K562 (cell line): ENCODE results near the gene SYK. TPM values are rescaled to one million over a fixed set of nuclear protein-coding genes. Genes with fewer than 3 reads are reported as not detected.

Experiments
- ATAC-seq: fragments of 200-7000 bp; cut with Tn5 transposase; 3 replicates; pipeline ENCODE4 v1.9.1; 2020; ENCODE audit warnings: moderate library complexity
- BruUV-seq: library from RNA; stranded (reverse); fragments of 400-500 nt; replicated peaks from 2 replicates; lab custom pipeline; 2021; lab: Mats Ljungman, UMichigan
- CTCF ChIA-PET: fragments of 300-600 bp; formaldehyde crosslinking; extraction: SDS; loops from one replicate; lab custom pipeline; 2021; ENCODE audit warnings: low intra/inter-chr PET ratio; lab: Yijun Ruan, JAX
- POLR2A ChIA-PET: fragments of 300-600, 350-650 bp; sonication (Branson Sonifier 250); formaldehyde crosslinking; extraction: SDS; loops from one replicate; lab custom pipeline; 2021; ENCODE audit warnings: antibody characterized with exemption, inconsistent platforms; lab: Yijun Ruan, JAX
- DNase-seq, 4 experiments: peaks; one replicate each; pipeline versions ENCODE4 v3.0.0 to v3.0.0-alpha.2; 2011 to 2018; ENCODE audit warnings: low spot score in 3 of 4, mixed read lengths in 3 of 4; ENCODE audit errors: extremely low read depth in 1 of 4
- FAIRE-seq: peaks from 2 replicates; lab custom pipeline; 2011; peaks lifted over from hg19 to GRCh38; lab: Jason Lieb, UNC
- H2AFZ ChIP-seq: 2 replicates; pipeline ENCODE4 v1.6.0; 2011; ENCODE audit warnings: low read depth, low read length, control low read depth, inconsistent platforms
- H3K27ac ChIP-seq: fragments of 200-600 bp; 3 replicates; pipeline ENCODE4 v1.8.0; 2011; ENCODE audit warnings: low read depth, mild to moderate bottlenecking, control low read depth, inconsistent platforms, low read length, moderate library complexity, mixed read lengths; ENCODE audit errors: extremely low read depth
- H3K27me3 ChIP-seq, 2 experiments: fragments of 300-600 bp in 1 of 2; 2 replicates in 1 of 2; 3 replicates in 1 of 2; pipeline versions ENCODE4 v1.6.0 to v1.8.0; 2011; ENCODE audit warnings: inconsistent platforms in 2 of 2, low read length in 2 of 2, mild to moderate bottlenecking in 1 of 2, mixed read lengths in 1 of 2, moderate library complexity in 1 of 2; ENCODE audit not compliant: control insufficient read depth in 2 of 2, insufficient read depth in 2 of 2
- H3K36me3 ChIP-seq: fragments of 300-600 bp; 3 replicates; pipeline ENCODE4 v1.8.0; 2011; ENCODE audit warnings: mild to moderate bottlenecking, low read length, inconsistent platforms; ENCODE audit not compliant: control insufficient read depth, insufficient read depth
- H3K4me1 ChIP-seq, 2 experiments: fragments of 200-600 bp in 1 of 2; replicated peaks in 1 of 2; 2 replicates in 1 of 2; 3 replicates in 1 of 2; pipeline versions ENCODE4 v1.5.1 to v1.8.0; 2011; ENCODE audit warnings: inconsistent platforms in 2 of 2, low read length in 2 of 2, mild to moderate bottlenecking in 1 of 2, mixed read lengths in 1 of 2, moderate library complexity in 1 of 2; ENCODE audit not compliant: control insufficient read depth in 2 of 2, insufficient read depth in 2 of 2
- H3K4me2 ChIP-seq: 2 replicates; pipeline ENCODE4 v1.6.1; 2011; ENCODE audit warnings: low read length, control low read depth, inconsistent platforms, mixed read lengths; ENCODE audit not compliant: insufficient read depth
- H3K4me3 ChIP-seq: fragments of 200-600 bp; sonication (generic), shearing (Covaris generic); 2 replicates; pipeline ENCODE4 v1.5.1; 2016; ENCODE audit warnings: control low read depth, inconsistent platforms
- H3K79me2 ChIP-seq: fragments of 200-600 bp; 3 replicates; pipeline ENCODE4 v1.8.0; 2011; ENCODE audit warnings: low read length, inconsistent platforms; ENCODE audit not compliant: control insufficient read depth, insufficient read depth
- H3K9ac ChIP-seq, 2 experiments: 2 replicates each; pipeline versions ENCODE4 v1.6.0 to v1.6.1; 2011; ENCODE audit warnings: low read depth in 2 of 2, low read length in 2 of 2, control low read depth in 1 of 2, inconsistent platforms in 1 of 2, mild to moderate bottlenecking in 1 of 2, mixed read lengths in 1 of 2; ENCODE audit not compliant: insufficient read depth in 1 of 2
- H3K9me1 ChIP-seq: one replicate; pipeline ENCODE4 v1.6.0; 2011; ENCODE audit warnings: inconsistent platforms, mild to moderate bottlenecking, low read length, moderate library complexity; ENCODE audit not compliant: control insufficient read depth, insufficient read depth
- H3K9me3 ChIP-seq: replicated peaks from 2 replicates; pipeline ENCODE4 v1.5.1; 2011; ENCODE audit warnings: low read depth, low read length, inconsistent platforms; ENCODE audit not compliant: control insufficient read depth, insufficient read depth
- H4K20me1 ChIP-seq: replicated peaks from 2 replicates; pipeline ENCODE4 v1.6.1; 2011; ENCODE audit warnings: low read length, inconsistent platforms, mixed read lengths; ENCODE audit not compliant: control insufficient read depth, insufficient read depth
- SNRNP70 ChIP-seq: fragments of 200-400 bp; formaldehyde crosslinking; optimal IDR thresholded peaks from 2 replicates; pipeline ENCODE3; 2017; ENCODE audit warnings: low read depth, low read length
- ZNF282 ChIP-seq: sonication (generic); formaldehyde crosslinking; IDR thresholded peaks from 2 replicates; pipeline ENCODE4 v1.8.1; 2023; ENCODE audit warnings: missing genetic modification reagents
- ZNF584 ChIP-seq: fragments of 200-800 bp; sonication (Bioruptor generic); IDR thresholded peaks from 2 replicates; pipeline ENCODE4 v1.6.1; 2016; ENCODE audit warnings: low read depth, mild to moderate bottlenecking, missing genetic modification characterization, missing compliant biosample characterization
- WGBS: fragments of 100-300 bp; shearing (Covaris generic); methylation state at CpG from one replicate; pipeline ENCODE4 v1.1.6; 2016; ENCODE audit warnings: low coverage, mixed read lengths; ENCODE audit not compliant: insufficient coverage; ENCODE audit errors: missing lambda C conversion rate; 5-methylcytosine and 5-hydroxymethylcytosine counted together
- in situ Hi-C: fragments of 300-500 bp; cut with MboI; formaldehyde crosslinking; loops from 4 replicates; pipeline ENCODE4 v1.15.0; 2018; ENCODE audit warnings: inconsistent platforms, mixed read lengths
- intact Hi-C: fragments of 100-400 bp; cut with micrococcal nuclease; formaldehyde crosslinking; loops from 2 replicates; pipeline ENCODE4 v1.14.2; 2022
- polyA plus RNA-seq, 8 experiments: library from polyadenylated mRNA; depleted of rRNA in 4 of 8; stranded (reverse) in 5 of 8; unstranded in 3 of 8; fragments of >200 nt; fragmentation: Nextera tagmentation in 2 of 8; fragmentation: Illumina TruSeq in 1 of 8; extraction: Ambion mirVana in 2 of 8; extraction: Trizol in 1 of 8; gene quantifications; 2 replicates each; pipeline versions ENCODE4 v1.2.1 to v1.2.3, GENCODE V29; 2011 to 2014; ENCODE audit warnings: inconsistent platforms in 1 of 8, missing spikeins in 1 of 8
- total RNA-seq, 7 experiments: library from RNA; depleted of rRNA in 6 of 7; stranded (reverse); fragments of >200 nt in 6 of 7; fragmentation: Illumina TruSeq in 2 of 7; extraction: Trizol in 2 of 7; gene quantifications; 2 replicates each; pipeline versions ENCODE4 v1.2.1 to v1.2.3, GENCODE V29; 2011 to 2021; ENCODE audit warnings: low replicate concordance in 1 of 7

SYK gene
- total and polyA plus RNA-seq, 9 of the 15 experiments (the other 6 are each of a cell fraction or from before 2014, with no cell fraction given): 3.9 to 32.7 (median 16.7) TPM

DNA sequence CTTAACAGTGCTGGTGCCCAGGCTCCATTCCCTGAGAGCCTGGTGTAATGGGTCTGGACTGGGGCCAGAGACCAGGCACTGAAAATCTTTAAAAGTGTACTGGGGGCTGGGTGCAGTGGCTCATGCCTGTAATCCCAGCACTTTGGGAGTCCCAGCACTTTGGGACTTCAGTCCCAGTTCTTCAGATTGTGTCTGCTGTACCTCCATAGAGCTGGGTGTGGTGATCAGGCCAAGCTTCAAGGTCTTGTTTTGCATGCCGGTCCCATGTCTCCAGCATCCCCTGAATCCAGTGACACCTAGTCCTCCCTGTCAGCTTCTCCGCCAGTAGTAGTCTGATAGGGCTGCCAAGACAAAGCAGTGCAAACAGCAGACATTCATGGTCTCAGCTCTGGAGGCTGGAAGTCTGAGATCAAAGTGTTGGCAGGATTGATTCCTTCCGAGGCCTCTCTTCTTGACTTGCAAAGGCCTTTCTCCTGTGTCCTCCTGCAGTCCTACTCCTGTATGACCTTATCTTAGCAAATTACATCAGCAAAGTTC lies 108.2 kb downstream of the SYK start:
- Histone ChIP-seq H3K4me2 (no peak overlapping the region), H3K27ac (no peak overlapping the region), H3K36me3 (no peaks in the 10 kb centered on the region), H3K4me3 (no peak overlapping the region)
- FAIRE-seq: no peak
- no peak for TF ChIP-seq SNRNP70
- TF ChIP-seq, all 486 proteins: peak for 0
- Histone ChIP-seq H2AFZ (no peak overlapping the region), H3K9ac (no peak overlapping the region), H3K27me3 (peaks cover 0 to 25% of the 10 kb centered on the region in 2 experiments; a peak in 2 of 5 replicates), H4K20me1 (no peaks in the 10 kb centered on the region), H3K9me1 (no peaks in the 10 kb centered on the region), H3K4me1 (no peaks in the 10 kb centered on the region), H3K79me2 (no peaks in the 10 kb centered on the region), H3K9me3 (no peaks in the 10 kb centered on the region)
- intact Hi-C loops (loop anchor here (10.0 kb wide), 1 partner anchor 125 kb away; no protein-coding TSS in a partner anchor), in situ Hi-C loops (loop anchor here (10.0 to 25.0 kb wide), 3 partner anchors 527 to 1077 kb away; no protein-coding TSS in a partner anchor)
- ChIA-PET POLR2A (no interaction called here), CTCF (no interaction called here)
- no TSS peak for BruUV-seq
- ATAC-seq (no peak), DNase-seq (no peak)
- 6% methylated on average over 3 of the region's 3 CpGs for WGBS

DNA sequence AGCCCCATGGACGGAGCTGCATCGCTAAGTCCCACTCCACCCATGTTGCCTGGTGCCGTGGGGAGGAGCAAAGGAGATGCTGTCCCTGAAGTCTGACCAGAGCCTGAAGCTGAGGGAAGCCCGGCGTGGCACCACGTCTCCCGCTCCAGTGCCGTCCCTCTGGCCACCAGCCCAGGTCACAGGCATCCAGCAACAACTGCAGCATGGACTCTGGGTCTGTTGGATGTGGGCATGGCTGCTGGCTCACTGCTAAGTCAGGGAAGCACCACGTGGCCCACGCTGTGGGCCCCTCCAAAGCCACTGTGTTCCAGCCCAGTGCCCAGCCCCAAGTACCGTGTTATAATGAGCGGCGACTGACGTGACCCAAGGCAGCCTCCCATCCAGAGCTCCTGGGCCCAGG lies 112.6 kb downstream of the SYK start:
- FAIRE-seq: no peak
- ChIA-PET CTCF (interaction anchor here (1.1 kb wide), 1 partner anchor 512 kb away, joined by 3 read pairs; no protein-coding TSS in a partner anchor), POLR2A (interaction anchor here (0.5 to 0.6 kb wide), 3 partner anchors 153 to 586 kb away, joined by 3 read pairs; no protein-coding TSS in a partner anchor)
- BruUV-seq: no TSS peak
- WGBS: 0% methylated on average over 9 of the region's 14 CpGs
- no peaks in the 10 kb centered on the region for H3K79me2 ChIP-seq
- no peaks in the 10 kb centered on the region for H3K9me3 ChIP-seq
- no peaks in the 10 kb centered on the region for H3K36me3 ChIP-seq
- TF ChIP-seq ZNF282 (CRISPR knock-in tag): no peak
- no peak for TF ChIP-seq ZNF584 (CRISPR knock-in tag)
- in situ Hi-C loops: loop anchor here (10.0 to 25.0 kb wide), 3 partner anchors 523 to 1073 kb away; no protein-coding TSS in a partner anchor
- H4K20me1 ChIP-seq: no peaks in the 10 kb centered on the region
- H3K9ac ChIP-seq: no peak overlapping the region; a peak in 1 of 4 replicates
- no peak overlapping the region for H3K4me2 ChIP-seq
- H3K9me1 ChIP-seq: no peaks in the 10 kb centered on the region
- intact Hi-C loops: loop anchor here (10.0 kb wide), 1 partner anchor 121 kb away; no protein-coding TSS in a partner anchor
- H2AFZ ChIP-seq: no peak overlapping the region
- H3K27me3 ChIP-seq: peaks cover 0 to 16% of the 10 kb centered on the region in 2 experiments; a peak in 2 of 5 replicates
- H3K4me1 ChIP-seq: no peaks in the 10 kb centered on the region
- ATAC-seq: no peak
- no peak overlapping the region for H3K4me3 ChIP-seq
- DNase-seq: no peak
- H3K27ac ChIP-seq: no peak overlapping the region
